Karpas-422 (cell line): ENCODE measurements around the gene IRF6. TPM values are rescaled to one million over a fixed set of nuclear protein-coding genes. Genes with fewer than 3 reads are reported as not detected.

Experiments
- DNase-seq: peaks from one replicate; pipeline ENCODE4 v3.0.0-alpha.2; 2015
- H2AFZ ChIP-seq: fragments of 200-600 bp; sonication (generic); 2 replicates; pipeline ENCODE4 v1.6.1; 2014; ENCODE audit warnings: antibody characterized with exemption, low read length, mixed read lengths
- H3K27ac ChIP-seq: fragments of 200-600 bp; sonication (generic); 2 replicates; pipeline ENCODE4 v1.5.1; 2014; ENCODE audit warnings: mild to moderate bottlenecking, low read length, moderate library complexity
- H3K27me3 ChIP-seq: fragments of 200-600 bp; sonication (generic); 2 replicates; pipeline ENCODE4 v1.6.1; 2014; ENCODE audit warnings: low read length, mixed read lengths
- H3K36me3 ChIP-seq: fragments of 200-600 bp; sonication (generic); 2 replicates; pipeline ENCODE4 v1.6.1; 2014; ENCODE audit warnings: low read length, mixed read lengths; ENCODE audit not compliant: insufficient read depth
- H3K4me1 ChIP-seq: fragments of 200-600 bp; sonication (generic); 2 replicates; pipeline ENCODE4 v1.6.1; 2014; ENCODE audit warnings: mild to moderate bottlenecking, low read length, mixed read lengths
- H3K4me2 ChIP-seq: fragments of 200-600 bp; sonication (generic); 2 replicates; pipeline ENCODE4 v1.6.1; 2014; ENCODE audit warnings: low read length, low read depth, mild to moderate bottlenecking; ENCODE audit not compliant: poor library complexity, severe bottlenecking
- H3K4me3 ChIP-seq: fragments of 200-600 bp; sonication (generic); 2 replicates; pipeline ENCODE4 v1.5.1; 2014; ENCODE audit warnings: mild to moderate bottlenecking, antibody characterized with exemption, low read length, mixed read lengths
- H3K79me2 ChIP-seq: fragments of 200-600 bp; sonication (generic); 2 replicates; pipeline ENCODE4 v1.6.1; 2014; ENCODE audit warnings: mild to moderate bottlenecking, low read length, mixed read lengths
- H3K9ac ChIP-seq: fragments of 200-600 bp; sonication (generic); 2 replicates; pipeline ENCODE4 v1.6.0; 2014; ENCODE audit warnings: low read length
- H3K9me2 ChIP-seq: fragments of 200-600 bp; sonication (generic), shearing (Covaris generic); replicated peaks from 2 replicates; pipeline ENCODE4 v1.6.0; 2014; ENCODE audit warnings: mild to moderate bottlenecking, low read length, moderate library complexity; ENCODE audit not compliant: insufficient read depth
- H3K9me3 ChIP-seq: fragments of 300-700, 200-600 bp; sonication (generic); 2 replicates; pipeline ENCODE4 v1.6.1; 2014; ENCODE audit warnings: low read length, mixed read lengths
- H4K20me1 ChIP-seq: fragments of 200-600 bp; sonication (generic); 2 replicates; pipeline ENCODE4 v1.6.1; 2014; ENCODE audit warnings: mild to moderate bottlenecking, antibody characterized with exemption, low read length, low read depth; ENCODE audit not compliant: insufficient read depth
- total RNA-seq: library from RNA; depleted of rRNA; stranded (reverse); fragments of >200 nt; shearing (Covaris generic); gene quantifications from 2 replicates; pipeline ENCODE4 v1.2.3, GENCODE V29; 2014; ENCODE audit warnings: low replicate concordance

IRF6 gene
- total RNA-seq, 1 experiment from 2014 or later, result not detected

DNA sequence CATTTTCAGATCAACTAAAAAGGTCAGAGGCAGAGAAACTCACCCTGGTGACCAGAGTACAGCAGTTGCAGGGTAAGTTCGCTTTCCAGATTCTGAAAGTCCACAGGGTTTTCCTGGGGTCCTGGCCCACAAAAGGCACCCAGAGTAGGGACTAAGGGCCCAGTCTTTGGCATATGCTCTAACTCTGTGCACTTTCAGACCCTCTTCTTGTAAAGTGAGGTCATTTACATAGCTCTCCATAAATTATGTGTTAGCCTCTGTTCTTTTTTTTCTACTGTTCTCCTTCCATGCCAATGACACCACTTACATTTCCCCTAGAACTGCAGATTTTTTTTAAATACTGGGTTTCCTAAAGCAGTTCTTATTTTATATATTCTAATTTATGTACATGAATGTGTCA lies 27.8 kb downstream of the IRF6 start:
- no peaks in the 10 kb centered on the region for H3K27me3 ChIP-seq
- H3K79me2 ChIP-seq, result peaks cover 3% of the 10 kb centered on the region
- H3K9ac ChIP-seq, result no peak overlapping the region
- H3K4me3 ChIP-seq, result no peak overlapping the region
- H3K9me3 ChIP-seq, result no peaks in the 10 kb centered on the region
- H3K36me3 ChIP-seq, result no peaks in the 10 kb centered on the region
- no peaks in the 10 kb centered on the region for H3K9me2 ChIP-seq
- no peaks in the 10 kb centered on the region; the same call in 1 of the 2 replicates for H4K20me1 ChIP-seq
- peaks cover 18% of the 10 kb centered on the region for H3K4me1 ChIP-seq
- no peak for DNase-seq
- no peak overlapping the region for H3K4me2 ChIP-seq
- H3K27ac ChIP-seq, result no peak overlapping the region
- H2AFZ ChIP-seq, result no peak overlapping the region

DNA sequence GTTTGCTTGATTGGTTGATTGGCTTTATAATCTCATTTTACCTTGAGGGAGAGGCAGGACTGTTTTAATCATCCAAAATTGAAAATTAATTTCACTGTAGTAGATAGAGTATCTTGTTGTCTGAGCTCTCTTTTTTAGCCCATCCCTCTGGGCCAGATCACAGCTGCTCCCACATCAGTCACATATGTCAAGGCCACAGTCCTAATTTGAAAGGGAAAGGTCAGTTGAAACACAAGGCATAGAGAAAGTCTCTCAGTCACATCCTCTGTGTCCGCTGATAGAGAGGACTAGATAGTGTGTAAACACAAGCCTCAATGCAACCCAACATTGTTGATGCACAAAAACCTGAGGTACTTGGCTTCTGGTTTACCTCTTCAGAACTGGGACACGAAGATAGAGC lies 28.4 kb downstream of the IRF6 start:
- Histone ChIP-seq H3K9ac (no peak overlapping the region), H3K4me2 (no peak overlapping the region), H3K9me3 (no peaks in the 10 kb centered on the region), H3K36me3 (no peaks in the 10 kb centered on the region), H3K4me1 (peaks cover 17% of the 10 kb centered on the region), H3K27ac (no peak overlapping the region), H3K4me3 (no peak overlapping the region), H3K27me3 (no peaks in the 10 kb centered on the region), H2AFZ (no peak overlapping the region), H4K20me1 (no peaks in the 10 kb centered on the region; the same call in 1 of the 2 replicates), H3K79me2 (no peaks in the 10 kb centered on the region), H3K9me2 (no peaks in the 10 kb centered on the region)
- DNase-seq, result no peak

GRCh38 chr1:209775678-209776077 lies 30.3 kb downstream of the IRF6 start:
- Histone ChIP-seq H3K9ac (no peak overlapping the region), H3K4me3 (no peak overlapping the region), H3K9me3 (no peaks in the 10 kb centered on the region), H3K36me3 (no peaks in the 10 kb centered on the region), H3K4me1 (peaks cover 17% of the 10 kb centered on the region), H3K79me2 (no peaks in the 10 kb centered on the region), H3K4me2 (no peak overlapping the region), H4K20me1 (no peaks in the 10 kb centered on the region; the same call in 1 of the 2 replicates), H3K27ac (no peak overlapping the region), H3K9me2 (no peaks in the 10 kb centered on the region), H2AFZ (no peak overlapping the region), H3K27me3 (no peaks in the 10 kb centered on the region)
- DNase-seq, result no peak

DNA sequence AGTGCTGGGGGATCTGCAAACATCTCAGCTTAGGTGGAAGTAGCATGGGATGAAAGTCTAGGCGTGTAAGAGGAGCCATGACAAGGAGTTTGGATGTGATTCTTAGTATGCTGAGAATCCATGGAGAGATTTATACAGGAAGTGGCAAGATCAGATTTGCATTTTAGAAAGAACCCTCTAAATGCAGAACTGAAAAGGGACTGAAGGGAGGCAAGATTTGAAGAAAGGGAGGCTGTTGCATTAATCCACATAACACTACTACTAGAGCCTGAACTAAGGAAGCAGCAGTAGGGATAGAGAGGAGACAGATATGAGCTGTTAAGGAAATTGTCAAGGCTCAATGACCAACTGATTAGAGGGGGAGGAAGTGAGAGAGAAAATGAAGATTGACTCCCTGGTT lies 31.4 kb downstream of the IRF6 start:
- no peak overlapping the region for H3K4me2 ChIP-seq
- H3K4me1 ChIP-seq, result peaks cover 17% of the 10 kb centered on the region
- no peaks in the 10 kb centered on the region for H3K36me3 ChIP-seq
- no peak overlapping the region for H3K4me3 ChIP-seq
- no peaks in the 10 kb centered on the region for H3K9me3 ChIP-seq
- no peaks in the 10 kb centered on the region for H3K9me2 ChIP-seq
- H4K20me1 ChIP-seq, result no peaks in the 10 kb centered on the region
- no peak overlapping the region for H3K27ac ChIP-seq
- no peak for DNase-seq
- H3K79me2 ChIP-seq, result no peaks in the 10 kb centered on the region
- no peak overlapping the region for H2AFZ ChIP-seq
- no peaks in the 10 kb centered on the region for H3K27me3 ChIP-seq
- H3K9ac ChIP-seq, result no peak overlapping the region

GRCh38 chr1:209772126-209772525 lies 33.8 kb downstream of the IRF6 start:
- H3K36me3 ChIP-seq, result no peaks in the 10 kb centered on the region
- no peaks in the 10 kb centered on the region for H3K9me2 ChIP-seq
- H3K9me3 ChIP-seq, result no peaks in the 10 kb centered on the region
- no peaks in the 10 kb centered on the region for H3K79me2 ChIP-seq
- H3K4me2 ChIP-seq, result no peak overlapping the region
- H2AFZ ChIP-seq, result no peak overlapping the region
- no peaks in the 10 kb centered on the region for H3K27me3 ChIP-seq
- H3K27ac ChIP-seq, result no peak overlapping the region
- DNase-seq, result no peak
- H4K20me1 ChIP-seq, result no peaks in the 10 kb centered on the region
- H3K4me1 ChIP-seq, result peaks cover 17% of the 10 kb centered on the region
- H3K9ac ChIP-seq, result no peak overlapping the region
- H3K4me3 ChIP-seq, result no peak overlapping the region

GRCh38 chr1:209770636-209771415 lies 35.1 kb downstream of the IRF6 start:
- no peak overlapping the region for H3K4me2 ChIP-seq
- no peak overlapping the region for H2AFZ ChIP-seq
- H3K27me3 ChIP-seq, result no peaks in the 10 kb centered on the region
- peaks cover 16% of the 10 kb centered on the region for H3K4me1 ChIP-seq
- no peaks in the 10 kb centered on the region for H3K9me2 ChIP-seq
- H3K4me3 ChIP-seq, result no peak overlapping the region
- H3K9me3 ChIP-seq, result no peaks in the 10 kb centered on the region
- H4K20me1 ChIP-seq, result no peaks in the 10 kb centered on the region
- H3K27ac ChIP-seq, result no peak overlapping the region
- no peaks in the 10 kb centered on the region for H3K79me2 ChIP-seq
- no peak overlapping the region for H3K9ac ChIP-seq
- no peak for DNase-seq
- H3K36me3 ChIP-seq, result no peaks in the 10 kb centered on the region

- Histone ChIP-seq H3K4me2 (no peak overlapping the region), H3K4me3 (no peak overlapping the region), H3K9ac (no peak overlapping the region), H3K27ac (no peak overlapping the region), H4K20me1 (no peaks in the 10 kb centered on the region), H3K9me2 (no peaks in the 10 kb centered on the region), H3K9me3 (no peaks in the 10 kb centered on the region), H3K4me1 (peaks cover 7% of the 10 kb centered on the region), H3K27me3 (no peaks in the 10 kb centered on the region), H3K79me2 (no peaks in the 10 kb centered on the region), H2AFZ (no peak overlapping the region), H3K36me3 (no peaks in the 10 kb centered on the region)
- DNase-seq, result no peak
Measured at GRCh38 chr1:209769971-209770370, 36.0 kb downstream of the IRF6 start.

DNA sequence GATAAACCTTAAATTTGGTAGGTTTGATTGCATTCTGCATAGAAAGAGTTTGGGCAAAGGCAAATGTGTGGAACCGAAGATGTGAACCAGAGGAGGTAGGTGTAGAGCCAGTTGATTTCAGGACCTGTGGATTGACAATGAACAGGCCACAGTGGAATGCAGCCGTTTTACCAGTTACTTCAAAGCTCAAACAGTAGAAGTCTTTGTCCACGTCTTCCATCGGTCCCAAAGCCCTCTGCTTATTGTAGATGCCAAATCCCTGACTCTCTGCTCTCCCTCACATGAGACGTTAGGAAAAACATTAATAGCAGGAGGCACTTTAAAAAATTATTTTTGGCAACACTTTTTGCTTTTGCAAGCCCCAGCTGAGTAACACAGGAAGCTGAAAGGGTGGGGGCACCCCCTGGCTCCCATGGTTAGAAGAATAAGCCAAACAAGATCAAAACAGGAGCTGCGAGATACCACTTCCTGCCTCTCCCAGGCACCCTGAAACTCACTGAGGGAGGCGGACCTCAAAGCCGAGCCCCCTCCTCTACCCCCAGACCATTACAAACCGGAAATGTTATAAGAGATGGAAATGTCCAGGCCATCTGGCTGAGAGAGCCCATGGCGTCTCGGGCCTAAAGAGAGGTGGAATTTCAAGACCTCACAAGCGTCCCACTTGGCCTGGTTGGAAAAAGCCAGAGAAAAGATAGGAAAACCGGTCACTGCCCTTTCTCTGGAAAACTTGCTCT lies 36.6 kb downstream of the IRF6 start:
- Histone ChIP-seq H3K9ac (no peak overlapping the region), H4K20me1 (no peaks in the 10 kb centered on the region), H3K4me2 (no peak overlapping the region), H3K36me3 (no peaks in the 10 kb centered on the region), H3K27ac (no peak overlapping the region), H3K79me2 (no peaks in the 10 kb centered on the region), H3K4me1 (peaks cover under 1% of the 10 kb centered on the region), H3K4me3 (no peak overlapping the region), H3K9me3 (no peaks in the 10 kb centered on the region), H3K27me3 (no peaks in the 10 kb centered on the region), H2AFZ (no peak overlapping the region), H3K9me2 (no peaks in the 10 kb centered on the region)
- no peak for DNase-seq
